GM23338 (cell line): ENCODE results near the gene BORCS8. TPM values are rescaled to one million over a fixed set of nuclear protein-coding genes. Genes with fewer than 3 reads are reported as not detected.

Source experiments
- ATAC-seq: fragments of 200-7000 bp; cut with Tn5 transposase; 3 replicates; pipeline ENCODE4 v1.9.1; 2020
- DNase-seq: peaks from one replicate; pipeline ENCODE4 v3.0.0-alpha.2; 2015; ENCODE audit warnings: low spot score
- H2AFZ ChIP-seq: fragments of 200-600 bp; sonication (generic); 2 replicates; pipeline ENCODE4 v1.8.0; 2016; ENCODE audit warnings: antibody characterized with exemption, mild to moderate bottlenecking, moderate library complexity
- H3F3A ChIP-seq: fragments of 200-600 bp; sonication (generic); replicated peaks from 2 replicates; pipeline ENCODE4 v1.8.0; 2017; ENCODE audit warnings: antibody characterized with exemption, mixed run types, low read depth
- H3K27ac ChIP-seq: fragments of 200-600 bp; sonication (generic); 2 replicates; pipeline ENCODE4 v1.6.1; 2016; ENCODE audit warnings: low read depth
- H3K27me3 ChIP-seq: fragments of 200-600 bp; sonication (generic); 2 replicates; pipeline ENCODE4 v1.8.0; 2016; ENCODE audit warnings: mild to moderate bottlenecking, mixed run types, moderate library complexity; ENCODE audit not compliant: insufficient read depth
- H3K36me3 ChIP-seq: fragments of 200-600 bp; sonication (generic); 2 replicates; pipeline ENCODE4 v1.8.0; 2016; ENCODE audit warnings: mild to moderate bottlenecking; ENCODE audit not compliant: insufficient read depth
- H3K4me1 ChIP-seq: fragments of 200-600 bp; sonication (generic); 2 replicates; pipeline ENCODE4 v1.8.0; 2016; ENCODE audit warnings: mild to moderate bottlenecking, moderate library complexity; ENCODE audit not compliant: insufficient read depth
- H3K4me2 ChIP-seq: fragments of 200-600 bp; sonication (generic); 2 replicates; pipeline ENCODE4 v1.7.1; 2017; ENCODE audit warnings: mixed run types
- H3K4me3 ChIP-seq: fragments of 200-600 bp; sonication (generic); 2 replicates; pipeline ENCODE4 v1.6.1; 2016; ENCODE audit warnings: mixed run types
- H3K79me2 ChIP-seq: fragments of 200-600 bp; sonication (generic); replicated peaks from 2 replicates; pipeline ENCODE4 v1.8.0; 2017; ENCODE audit warnings: mild to moderate bottlenecking; ENCODE audit not compliant: insufficient read depth
- H3K9me2 ChIP-seq: fragments of 200-600 bp; sonication (generic); 2 replicates; pipeline ENCODE4 v1.8.0; 2017; ENCODE audit not compliant: insufficient read depth
- H4K20me1 ChIP-seq: fragments of 200-600 bp; sonication (generic); replicated peaks from 2 replicates; pipeline ENCODE4 v1.8.0; 2017; ENCODE audit warnings: mild to moderate bottlenecking; ENCODE audit not compliant: insufficient read depth
- H3K27ac Mint-ChIP-seq: 2 replicates; pipeline ENCODE4 v1.8.0; 2020; ENCODE audit warnings: inconsistent platforms, mild to moderate bottlenecking, moderate library complexity, mixed read lengths
- H3K27me3 Mint-ChIP-seq: 3 replicates; pipeline ENCODE4 v1.8.0; 2022; ENCODE audit warnings: low read depth, mild to moderate bottlenecking, moderate library complexity, mixed read lengths, inconsistent platforms; ENCODE audit not compliant: insufficient read depth, poor library complexity
- H3K36me3 Mint-ChIP-seq: 3 replicates; pipeline ENCODE4 v1.8.0; 2021; ENCODE audit warnings: low read depth, mild to moderate bottlenecking, inconsistent platforms, moderate library complexity, mixed read lengths
- H3K4me1 Mint-ChIP-seq: 3 replicates; pipeline ENCODE4 v1.8.0; 2020; ENCODE audit warnings: mild to moderate bottlenecking, inconsistent platforms, mixed read lengths
- H3K4me3 Mint-ChIP-seq: 3 replicates; pipeline ENCODE4 v1.8.0; 2021; ENCODE audit warnings: moderate library complexity, mild to moderate bottlenecking, inconsistent platforms, mixed read lengths
- H3K9me3 Mint-ChIP-seq: 3 replicates; pipeline ENCODE4 v1.8.0; 2020; ENCODE audit warnings: moderate library complexity, mild to moderate bottlenecking, inconsistent platforms, mixed read lengths
- CREB1 ChIP-seq: fragments of 250-450 bp; sonication (Bioruptor Pico); IDR thresholded peaks from 2 replicates; pipeline ENCODE4 v1.5.0; 2020; ENCODE audit warnings: low read depth, mild to moderate bottlenecking, moderate library complexity
- CTCF ChIP-seq, 2 experiments: fragments of 200-600 bp in 1 of 2; sonication (generic) in 1 of 2; conservative IDR thresholded peaks; 2 replicates each; pipeline versions ENCODE4 v1.5.1 to v1.6.1; 2016 to 2017; ENCODE audit warnings: antibody characterized with exemption in 2 of 2, low read depth in 2 of 2, mild to moderate bottlenecking in 2 of 2, moderate library complexity in 1 of 2
- ETS1 ChIP-seq: IDR thresholded peaks from 2 replicates; pipeline ENCODE4 v1.6.1; 2016; ENCODE audit warnings: antibody characterized with exemption
- NANOG ChIP-seq: IDR thresholded peaks from 2 replicates; pipeline ENCODE4 v1.6.1; 2016; ENCODE audit warnings: antibody characterized with exemption, borderline replicate concordance
- ZNF114 ChIP-seq: fragments of 250-450 bp; sonication (Bioruptor Pico); IDR thresholded peaks from 2 replicates; pipeline ENCODE4 v1.5.0; 2020; ENCODE audit warnings: mild to moderate bottlenecking, moderate library complexity
- ZNF331 ChIP-seq: fragments of 250-450 bp; sonication (Bioruptor Pico); IDR thresholded peaks from 2 replicates; pipeline ENCODE4 v1.5.0; 2020; ENCODE audit warnings: low read depth, mild to moderate bottlenecking, moderate library complexity
- ZNF462 ChIP-seq: fragments of 250-450 bp; sonication (Bioruptor Pico); IDR thresholded peaks from 2 replicates; pipeline ENCODE4 v1.5.0; 2020; ENCODE audit warnings: mild to moderate bottlenecking, moderate library complexity
- polyA plus RNA-seq: library from polyadenylated mRNA; unstranded; fragments of >200 nt; fragmentation: Nextera tagmentation; extraction: Ambion mirVana; gene quantifications from 2 replicates; pipeline ENCODE4 v1.2.1, GENCODE V29; 2016
- total RNA-seq: library from RNA; depleted of rRNA; stranded (reverse); fragments of >200 nt; shearing (Covaris generic); gene quantifications from 2 replicates; pipeline ENCODE4 v1.2.3, GENCODE V29; 2014

Gene BORCS8
- total and polyA plus RNA-seq, 2 experiments from 2014 or later, result 15.1 to 18.8 TPM

GRCh38 chr19:19201697-19202630, 10.0 kb upstream of the BORCS8 start:
- no peak for DNase-seq
- peak overlapping the region; percentile 92 for H3K4me2 ChIP-seq
- ATAC-seq, result no peak
- no peak overlapping the region for H3K27ac Mint-ChIP-seq
- no peaks in the 10 kb centered on the region for H3K9me2 ChIP-seq
- peaks cover 11% of the 10 kb centered on the region; the same call in 2 of the 3 replicates for H3K4me1 Mint-ChIP-seq
- peak overlapping the region; percentile 96 for H3K4me3 ChIP-seq
- H4K20me1 ChIP-seq, result no peaks in the 10 kb centered on the region; the same call in 1 of the 2 replicates
- H3K79me2 ChIP-seq, result no peaks in the 10 kb centered on the region
- peaks cover 32% of the 10 kb centered on the region for H3K27me3 ChIP-seq
- H3K36me3 ChIP-seq, result no peaks in the 10 kb centered on the region
- peaks cover 38% of the 10 kb centered on the region for H3K36me3 Mint-ChIP-seq
- peak overlapping the region; percentile 93 for H3K4me3 Mint-ChIP-seq
- H3K4me1 ChIP-seq, result 0 out of 2 replicates have a peak, but pooled peaks cover 6% of the 10 kb centered on the region
- no peaks in the 10 kb centered on the region for H3K9me3 Mint-ChIP-seq
- no peak for TF ChIP-seq ZNF114 (CRISPR knock-in tag)
- peaks cover 49% of the 10 kb centered on the region for H3K27me3 Mint-ChIP-seq
- no peak overlapping the region for H3K27ac ChIP-seq
- H3F3A ChIP-seq, result 0 out of 2 replicates have a peak, but pooled peaks cover 9% of the 10 kb centered on the region
- H2AFZ ChIP-seq, result no peak overlapping the region

DNA sequence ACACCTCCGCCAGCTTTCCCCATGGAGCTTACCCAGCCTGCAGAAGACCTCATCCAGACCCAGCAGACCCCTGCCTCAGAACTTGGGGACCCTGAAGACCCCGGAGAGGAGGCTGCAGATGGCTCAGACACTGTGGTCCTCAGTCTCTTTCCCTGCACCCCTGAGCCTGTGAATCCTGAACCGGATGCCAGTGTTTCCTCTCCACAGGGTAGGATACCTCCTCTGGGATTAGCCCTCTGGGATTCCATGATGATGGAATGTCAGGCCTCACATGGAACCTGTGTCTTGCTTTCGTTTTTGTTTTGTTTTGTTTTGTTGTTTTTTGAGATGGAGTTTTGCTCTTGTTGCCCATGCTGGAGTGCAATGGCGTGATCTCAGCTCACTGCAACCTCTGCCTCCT, 2.0 kb upstream of the BORCS8 start:
- Histone ChIP-seq H3K4me2 (no peak overlapping the region), H3K27me3 (no peaks in the 10 kb centered on the region), H3K9me2 (no peaks in the 10 kb centered on the region), H3K4me1 (peaks cover 7% of the 10 kb centered on the region; the same call in 1 of the 2 replicates), H4K20me1 (peaks cover 10% of the 10 kb centered on the region), H3K36me3 (no peaks in the 10 kb centered on the region), H3K79me2 (peaks cover 30% of the 10 kb centered on the region), H3K27ac (no peak overlapping the region), H2AFZ (no peak overlapping the region), H3K4me3 (no peak overlapping the region; the same call in 1 of the 2 replicates), H3F3A (0 out of 2 replicates have a peak, but pooled peaks cover 2% of the 10 kb centered on the region)
- no peak for DNase-seq
- H3K27me3 Mint-ChIP-seq, result peaks cover 17% of the 10 kb centered on the region
- no peaks in the 10 kb centered on the region; the same call in 2 of the 3 replicates for H3K9me3 Mint-ChIP-seq
- ATAC-seq, result no peak
- H3K36me3 Mint-ChIP-seq, result peaks cover 23% of the 10 kb centered on the region
- TF ChIP-seq ZNF462 (CRISPR knock-in tag) (no peak), CREB1 (no peak), ZNF114 (CRISPR knock-in tag) (no peak), NANOG (no peak), CTCF (conservative IDR thresholded peaks at IDR 0.05; ENCODE audit: low read depth in 2 of 2) (no peak), ETS1 (no peak), ZNF331 (CRISPR knock-in tag) (no peak)
- H3K4me3 Mint-ChIP-seq, result peak overlapping the region; percentile 99
- H3K27ac Mint-ChIP-seq, result 0 out of 2 replicates have a peak overlapping the region, but pooled peaks have one; percentile 56
- peaks cover 10% of the 10 kb centered on the region for H3K4me1 Mint-ChIP-seq
